ENCODE results near the gene FOXC2. TPM values are rescaled to one million over a fixed set of nuclear protein-coding genes. Genes with fewer than 3 reads are reported as not detected.

The FOXC2 gene
- polyA plus RNA-seq, 1 donor (not counting 4 experiments of a cell fraction or from before 2014, with no cell fraction given), result not detected

DNA sequence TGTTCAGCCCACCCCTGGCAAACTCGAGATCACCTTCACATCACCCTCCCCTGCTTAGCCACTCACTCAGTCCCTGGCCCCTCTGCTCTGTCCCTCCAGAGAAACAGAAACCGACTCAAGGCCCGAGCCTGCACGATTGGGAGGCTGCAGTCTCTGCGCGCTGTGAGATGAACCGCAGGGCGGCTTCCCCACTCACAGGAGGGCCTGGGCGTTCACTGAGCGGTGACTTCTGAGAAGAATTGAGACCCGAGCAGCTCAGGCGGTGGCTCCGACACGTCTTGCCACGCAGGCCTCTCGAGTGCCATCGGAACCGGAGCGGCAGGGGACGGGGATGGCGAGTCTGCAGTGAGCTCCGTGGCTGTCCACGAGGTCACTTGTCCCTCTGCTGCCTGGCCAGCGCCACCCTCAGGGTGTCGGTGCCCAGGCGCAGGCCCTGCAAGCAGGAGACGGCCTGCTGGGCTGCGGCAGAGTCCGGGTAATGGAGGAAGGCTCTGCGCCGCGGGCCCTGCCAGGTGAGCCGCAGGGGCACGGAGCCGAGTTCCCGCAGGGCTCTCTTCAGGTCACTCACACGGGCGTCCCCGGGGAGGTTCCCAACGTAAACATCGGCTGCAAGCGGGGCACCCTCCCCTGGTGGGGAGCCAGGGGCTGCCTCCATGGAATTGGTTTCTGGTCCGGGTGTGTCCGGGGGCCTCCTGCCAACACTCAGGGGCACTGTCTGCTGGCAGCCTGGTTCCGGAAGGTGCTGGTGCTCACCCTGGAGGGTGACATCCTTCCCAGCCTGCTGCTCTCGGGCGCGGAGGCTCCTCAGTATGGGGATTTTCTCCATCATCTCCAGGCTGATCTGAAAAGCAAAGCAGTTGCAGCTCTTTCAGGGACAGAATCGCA is 34.7 kb upstream of the FOXC2 start:
- dilution Hi-C loops (cut with MboI; ENCODE audit: extremely low pct_ligation_motif_present, low sequenced_read_pairs), result no loop called here
- no peak overlapping the region for H3K4me3 ChIP-seq (ENCODE audit: control insufficient read depth in 2 of 3, extremely low read depth in 1 of 3, insufficient read depth in 2 of 3, low read depth in 1 of 3, low read length in 3 of 3)
- peaks cover 4% of the 10 kb centered on the region for H3K9me3 ChIP-seq (ENCODE audit: control insufficient read depth, low read depth, low read length)
- H3K4me1 ChIP-seq (ENCODE audit: control insufficient read depth, extremely low read depth, insufficient read depth, low read length), result no peaks in the 10 kb centered on the region
- TF ChIP-seq, protein P1, sequence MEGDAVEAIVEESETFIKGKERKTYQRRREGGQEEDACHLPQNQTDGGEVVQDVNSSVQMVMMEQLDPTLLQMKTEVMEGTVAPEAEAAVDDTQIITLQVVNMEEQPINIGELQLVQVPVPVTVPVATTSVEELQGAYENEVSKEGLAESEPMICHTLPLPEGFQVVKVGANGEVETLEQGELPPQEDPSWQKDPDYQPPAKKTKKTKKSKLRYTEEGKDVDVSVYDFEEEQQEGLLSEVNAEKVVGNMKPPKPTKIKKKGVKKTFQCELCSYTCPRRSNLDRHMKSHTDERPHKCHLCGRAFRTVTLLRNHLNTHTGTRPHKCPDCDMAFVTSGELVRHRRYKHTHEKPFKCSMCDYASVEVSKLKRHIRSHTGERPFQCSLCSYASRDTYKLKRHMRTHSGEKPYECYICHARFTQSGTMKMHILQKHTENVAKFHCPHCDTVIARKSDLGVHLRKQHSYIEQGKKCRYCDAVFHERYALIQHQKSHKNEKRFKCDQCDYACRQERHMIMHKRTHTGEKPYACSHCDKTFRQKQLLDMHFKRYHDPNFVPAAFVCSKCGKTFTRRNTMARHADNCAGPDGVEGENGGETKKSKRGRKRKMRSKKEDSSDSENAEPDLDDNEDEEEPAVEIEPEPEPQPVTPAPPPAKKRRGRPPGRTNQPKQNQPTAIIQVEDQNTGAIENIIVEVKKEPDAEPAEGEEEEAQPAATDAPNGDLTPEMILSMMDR (optimal IDR thresholded peaks at IDR 0.05 in 1 of 3, IDR thresholded peaks at IDR 0.05 in 1 of 3, conservative IDR thresholded peaks at IDR 0.05 in 1 of 3; ENCODE audit: extremely low read depth in 1 of 3, insufficient read depth in 2 of 3, low read length in 3 of 3), result no peak
- no peak for TF ChIP-seq EZH2 (IDR thresholded peaks at IDR 0.05; ENCODE audit: low read length)
- peaks cover 0 to 14% of the 10 kb centered on the region in 2 experiments for H3K36me3 ChIP-seq (ENCODE audit: control insufficient read depth in 2 of 2, extremely low read depth in 1 of 2, insufficient read depth in 2 of 2, low read length in 2 of 2)
- no peak for DNase-seq (ENCODE audit: low read depth, low spot score)
- no peak overlapping the region for H3K27ac ChIP-seq (ENCODE audit: control insufficient read depth, insufficient read depth, low read length)
- FAIRE-seq, result no peak
- no peaks in the 10 kb centered on the region for H4K20me1 ChIP-seq (ENCODE audit: control insufficient read depth, extremely low read depth, insufficient read depth, low read length)
- H3K27me3 ChIP-seq (ENCODE audit: control insufficient read depth, extremely low read depth, insufficient read depth, low read length), result no peaks in the 10 kb centered on the region
- no peak overlapping the region for H3K9ac ChIP-seq (ENCODE audit: control insufficient read depth, extremely low read depth, insufficient read depth, low read length)
- no peaks in the 10 kb centered on the region for H3K9me1 ChIP-seq (ENCODE audit: control insufficient read depth, extremely low read depth, insufficient read depth, low read length)
- no peak overlapping the region for H3K4me2 ChIP-seq (ENCODE audit: control insufficient read depth, extremely low read depth, insufficient read depth, low read depth, low read length)
- no peaks in the 10 kb centered on the region for H3K79me2 ChIP-seq (ENCODE audit: control insufficient read depth, insufficient read depth, low read length)
- no peak overlapping the region for H2AFZ ChIP-seq (ENCODE audit: control insufficient read depth, low read length)

DNA sequence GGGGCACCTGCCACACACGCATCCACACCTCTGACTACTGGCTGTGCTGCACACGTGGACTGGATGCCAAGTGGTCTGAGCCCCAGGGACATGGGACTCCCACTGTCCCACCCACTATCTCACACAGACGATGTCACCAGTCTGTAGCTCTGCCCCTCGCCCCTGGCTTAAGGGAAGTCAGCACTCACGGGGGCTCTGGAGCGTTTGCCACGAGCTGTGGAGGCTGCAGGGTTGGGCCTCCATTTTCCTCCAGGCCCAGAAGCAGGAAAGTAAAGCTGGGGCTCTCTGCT is 34.2 kb upstream of the FOXC2 start:
- H3K4me1 ChIP-seq (ENCODE audit: control insufficient read depth, extremely low read depth, insufficient read depth, low read length), result no peaks in the 10 kb centered on the region
- H3K9me3 ChIP-seq (ENCODE audit: control insufficient read depth, low read depth, low read length), result peaks cover 4% of the 10 kb centered on the region
- no peaks in the 10 kb centered on the region for H3K79me2 ChIP-seq (ENCODE audit: control insufficient read depth, insufficient read depth, low read length)
- no peak overlapping the region for H2AFZ ChIP-seq (ENCODE audit: control insufficient read depth, low read length)
- no peak overlapping the region for H3K9ac ChIP-seq (ENCODE audit: control insufficient read depth, extremely low read depth, insufficient read depth, low read length)
- dilution Hi-C loops (cut with MboI; ENCODE audit: extremely low pct_ligation_motif_present, low sequenced_read_pairs), result no loop called here
- H3K4me2 ChIP-seq (ENCODE audit: control insufficient read depth, extremely low read depth, insufficient read depth, low read depth, low read length), result no peak overlapping the region
- H3K27ac ChIP-seq (ENCODE audit: control insufficient read depth, insufficient read depth, low read length), result no peak overlapping the region
- peaks cover 0 to 14% of the 10 kb centered on the region in 2 experiments for H3K36me3 ChIP-seq (ENCODE audit: control insufficient read depth in 2 of 2, extremely low read depth in 1 of 2, insufficient read depth in 2 of 2, low read length in 2 of 2)
- FAIRE-seq (no peak), DNase-seq (ENCODE audit: low read depth, low spot score) (no peak)
- no peak overlapping the region for H3K4me3 ChIP-seq (ENCODE audit: control insufficient read depth in 2 of 3, extremely low read depth in 1 of 3, insufficient read depth in 2 of 3, low read depth in 1 of 3, low read length in 3 of 3)
- TF ChIP-seq, protein P1 (optimal IDR thresholded peaks at IDR 0.05 in 1 of 3, IDR thresholded peaks at IDR 0.05 in 1 of 3, conservative IDR thresholded peaks at IDR 0.05 in 1 of 3; ENCODE audit: extremely low read depth in 1 of 3, insufficient read depth in 2 of 3, low read length in 3 of 3), result no peak
- TF ChIP-seq EZH2 (IDR thresholded peaks at IDR 0.05; ENCODE audit: low read length), result no peak
- H3K9me1 ChIP-seq (ENCODE audit: control insufficient read depth, extremely low read depth, insufficient read depth, low read length), result no peaks in the 10 kb centered on the region
- no peaks in the 10 kb centered on the region for H3K27me3 ChIP-seq (ENCODE audit: control insufficient read depth, extremely low read depth, insufficient read depth, low read length)
- no peaks in the 10 kb centered on the region for H4K20me1 ChIP-seq (ENCODE audit: control insufficient read depth, extremely low read depth, insufficient read depth, low read length)
